HG03558 (cell line): ENCODE data around the gene AQP12A.
"Not testable (repeated sequence)": the region's sequence is repeated elsewhere in the genome, so short reads cannot be mapped to it uniquely, and the experiment has no call there.

Experiments used
- ATAC-seq: cut with Tn5 transposase; IDR thresholded peaks from one replicate; pipeline ENCODE4 v1.9.1; 2021; ENCODE audit warnings: moderate number of reproducible peaks; ENCODE audit not compliant: unreplicated experiment; ENCODE audit errors: extremely low read depth

The AQP12A gene

GRCh38 chr2:240685771-240686371 is 5.8 kb upstream of the AQP12A start:
- ATAC-seq = no peak

DNA sequence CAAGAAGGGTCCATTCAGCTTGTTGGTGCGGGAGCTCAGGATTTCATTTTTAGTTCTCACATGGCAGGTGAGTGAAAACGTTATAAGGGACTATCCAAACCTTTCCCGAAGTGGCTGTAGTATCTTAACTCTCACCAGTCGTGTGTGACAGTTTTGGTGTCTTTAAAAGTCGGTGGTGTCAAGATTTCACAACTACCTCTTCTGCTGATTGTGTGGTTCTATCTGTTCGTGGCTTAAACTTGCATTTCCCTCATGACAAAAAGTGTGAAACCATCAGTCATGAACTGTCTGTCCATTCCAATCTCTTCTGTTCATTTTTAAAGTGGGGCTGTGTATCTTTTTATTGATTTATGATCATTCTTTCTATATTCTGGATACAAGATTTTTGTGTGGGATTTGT is 5.2 kb upstream of the AQP12A start:
- no peak for ATAC-seq

DNA sequence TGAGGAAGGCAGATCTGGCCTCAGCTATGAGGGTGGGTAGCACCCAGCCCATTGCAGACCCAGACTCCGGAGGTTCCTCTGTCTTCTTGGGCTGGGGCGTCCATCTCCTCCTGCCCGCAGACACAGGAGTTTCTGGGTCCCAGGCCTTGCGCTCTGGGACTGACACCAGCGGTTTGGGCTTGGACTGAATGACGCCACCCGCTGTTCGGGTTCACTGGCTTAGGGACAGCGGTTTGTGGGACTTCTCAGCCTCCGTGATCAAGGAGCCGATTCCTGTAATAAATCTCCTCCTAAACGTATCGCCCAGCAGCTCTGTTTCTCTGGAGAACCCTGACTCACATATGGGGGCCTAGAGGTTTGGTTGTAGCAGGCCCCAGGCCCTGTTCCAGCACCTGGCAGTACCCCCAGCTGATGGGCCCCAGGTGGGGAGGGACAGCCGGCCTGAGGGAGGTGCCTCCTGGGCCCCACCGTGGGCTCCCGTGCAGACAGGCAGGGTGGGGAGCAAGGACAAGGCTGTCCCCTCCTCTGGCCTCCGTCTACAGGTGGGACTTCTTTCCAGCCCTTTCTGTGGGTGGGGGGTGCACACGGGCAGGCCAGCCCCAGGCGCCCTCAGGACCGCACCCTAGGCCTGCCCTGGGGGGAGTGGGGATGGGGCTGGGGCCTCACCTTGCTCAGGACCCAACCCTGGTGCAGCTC is 4.5 kb upstream of the AQP12A start:
- ATAC-seq = no peak

- no peak for ATAC-seq
Measured at GRCh38 chr2:240687741-240688552, 3.7 kb upstream of the AQP12A start.

- no peak for ATAC-seq
Measured at GRCh38 chr2:240688553-240688919, 3.1 kb upstream of the AQP12A start.

- no peak for ATAC-seq
Measured at GRCh38 chr2:240689975-240690374, 1.7 kb upstream of the AQP12A start.

DNA sequence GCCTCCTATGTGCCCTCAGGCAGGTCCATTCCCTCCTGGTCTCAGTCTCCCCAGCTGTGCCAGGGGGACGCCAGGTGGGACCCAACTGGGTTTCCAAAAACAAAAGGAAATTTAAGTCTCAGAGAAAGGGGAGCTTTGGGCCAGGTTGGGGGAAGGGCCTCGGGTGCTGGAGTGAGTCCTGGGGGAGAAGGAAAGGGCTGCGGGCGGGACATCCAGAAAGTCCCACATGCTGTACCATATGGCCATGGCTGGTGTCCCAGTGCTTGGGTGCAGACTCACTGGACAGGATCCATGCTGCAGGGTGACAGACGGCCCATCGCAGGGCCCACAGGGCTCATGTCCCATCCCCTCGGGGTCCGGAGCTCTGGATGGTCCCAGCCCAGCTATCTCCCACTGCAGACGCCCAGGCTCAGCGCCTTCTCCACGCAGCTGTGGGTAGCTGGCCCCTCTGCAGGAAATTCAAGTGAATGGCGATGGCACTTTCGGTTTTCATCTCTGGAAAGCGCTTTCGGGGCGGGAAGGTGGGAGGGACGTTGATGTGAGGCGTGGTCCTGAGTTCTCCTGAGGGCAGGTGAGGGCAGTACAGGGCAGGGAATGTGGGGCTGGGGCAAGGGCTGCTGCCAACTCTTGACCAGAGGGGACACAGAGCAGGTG is 1.1 kb upstream of the AQP12A start:
- ATAC-seq = not testable (repeated sequence)

- ATAC-seq = not testable (repeated sequence)
Measured at GRCh38 chr2:240691075-240691427, 615 bp upstream of the AQP12A start.

DNA sequence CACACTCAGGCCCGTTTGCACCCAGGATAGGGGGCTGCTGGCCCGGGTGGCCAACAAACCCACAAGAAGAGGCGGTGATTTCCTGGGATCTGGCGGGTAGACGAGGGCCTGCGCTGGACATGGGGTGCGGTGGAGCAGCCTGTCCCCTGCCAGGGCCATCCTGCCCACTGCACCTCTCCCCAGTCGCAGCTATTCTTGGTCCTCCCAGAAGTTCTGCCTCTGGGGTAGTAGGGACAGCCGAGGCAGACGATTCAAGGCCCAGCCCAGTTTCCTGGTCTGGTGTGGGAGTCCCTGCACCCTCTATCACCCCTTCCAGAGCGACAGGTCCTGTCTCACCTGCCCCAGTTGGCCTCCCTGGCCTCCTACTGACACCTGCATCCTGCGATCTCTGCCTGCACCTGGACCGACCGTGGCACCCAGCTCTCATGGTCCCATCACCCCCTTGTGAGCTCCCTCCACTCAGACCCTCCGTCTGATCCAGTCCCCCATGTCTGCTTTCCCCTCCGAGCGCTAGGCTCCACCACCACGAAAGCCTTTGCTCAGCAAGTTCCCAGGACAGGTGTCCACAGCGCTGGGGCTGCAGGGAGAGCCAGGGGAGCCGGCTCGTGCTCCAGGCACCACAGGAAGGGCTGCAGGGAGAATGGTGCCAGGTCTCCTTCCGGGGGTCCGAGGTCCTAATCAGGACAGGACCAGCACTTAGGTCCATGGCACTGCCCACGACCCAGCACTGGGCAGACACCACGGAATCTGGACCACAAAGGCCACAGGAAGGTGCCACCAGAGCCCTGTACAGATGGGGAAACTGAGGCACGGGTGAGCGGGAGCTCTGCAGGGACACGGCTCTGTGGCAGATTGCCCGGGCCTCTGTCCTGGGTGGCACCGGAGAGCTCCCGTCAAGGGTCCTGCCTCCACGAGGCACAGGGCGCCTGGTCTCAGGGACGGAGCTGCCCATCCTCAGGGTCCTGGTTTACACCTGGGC is 1.2 kb downstream of the AQP12A start:
- not testable (repeated sequence) for ATAC-seq

GRCh38 chr2:240694304-240694703 is 2.6 kb downstream of the AQP12A start:
- not testable (repeated sequence) for ATAC-seq

DNA sequence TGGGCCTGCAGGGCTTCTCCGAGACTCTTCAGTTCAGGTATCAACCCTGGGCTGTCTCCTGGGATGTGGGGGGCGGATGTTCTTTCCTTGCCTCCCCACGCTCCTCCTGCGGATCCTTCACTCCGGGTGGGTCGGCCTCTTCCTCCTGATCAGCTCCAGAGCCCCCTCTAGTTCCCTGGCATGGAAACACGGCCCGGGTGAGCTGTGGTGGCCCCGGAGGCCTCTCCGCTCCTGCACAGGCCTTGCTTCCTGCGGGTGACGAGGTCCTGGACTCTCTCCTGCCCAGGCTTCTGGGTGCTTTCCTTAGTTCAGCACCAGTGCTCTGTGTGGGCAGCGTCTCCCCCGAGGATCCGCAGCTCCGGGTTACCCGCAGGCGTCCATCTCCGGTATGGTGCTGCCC is 3.9 kb downstream of the AQP12A start:
- ATAC-seq = not testable (repeated sequence)

- not testable (repeated sequence) for ATAC-seq
Measured at GRCh38 chr2:240696469-240696868, 4.8 kb downstream of the AQP12A start.

DNA sequence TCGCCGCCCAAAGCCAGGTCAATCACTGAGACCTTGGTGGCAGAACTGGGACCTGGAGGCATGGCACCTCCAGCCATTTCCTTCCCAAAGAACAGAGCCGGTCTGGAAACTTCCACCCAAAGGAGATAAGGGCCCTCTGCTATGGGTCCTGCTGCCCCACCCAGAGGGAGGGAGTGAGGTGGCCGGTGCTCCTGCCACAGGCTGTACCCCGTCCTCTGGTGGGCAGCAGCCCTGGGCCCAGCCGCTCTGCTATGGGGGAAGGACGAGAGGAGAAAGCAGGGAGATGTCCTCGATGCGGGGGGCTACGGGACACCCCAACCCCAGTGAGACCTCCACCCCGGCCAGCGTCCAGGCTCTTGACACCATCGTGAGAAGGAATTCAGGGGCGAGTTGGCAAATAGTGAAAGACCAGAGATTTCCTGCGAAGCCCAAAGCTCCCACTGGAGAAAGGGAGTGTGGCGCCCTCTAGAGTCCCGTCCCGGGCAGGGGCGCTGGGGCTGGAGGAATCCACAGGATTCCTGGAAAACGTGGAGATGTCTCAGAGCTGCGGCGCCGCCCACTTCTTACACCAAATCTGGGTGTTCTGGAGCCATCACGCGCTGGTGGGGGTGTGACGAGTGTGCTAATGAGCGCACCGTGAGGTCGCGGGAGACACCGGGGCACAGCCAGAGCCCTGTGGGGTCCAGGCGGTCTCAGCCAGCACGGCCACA is 7.3 kb downstream of the AQP12A start:
- ATAC-seq = not testable (repeated sequence)

- not testable (repeated sequence) for ATAC-seq
Measured at GRCh38 chr2:240699835-240700234, 8.2 kb downstream of the AQP12A start.

- ATAC-seq = not testable (repeated sequence)
Measured at GRCh38 chr2:240700616-240701015, 8.9 kb downstream of the AQP12A start.

- no peak for ATAC-seq
Measured at GRCh38 chr2:240701091-240701735, 9.5 kb downstream of the AQP12A start.

DNA sequence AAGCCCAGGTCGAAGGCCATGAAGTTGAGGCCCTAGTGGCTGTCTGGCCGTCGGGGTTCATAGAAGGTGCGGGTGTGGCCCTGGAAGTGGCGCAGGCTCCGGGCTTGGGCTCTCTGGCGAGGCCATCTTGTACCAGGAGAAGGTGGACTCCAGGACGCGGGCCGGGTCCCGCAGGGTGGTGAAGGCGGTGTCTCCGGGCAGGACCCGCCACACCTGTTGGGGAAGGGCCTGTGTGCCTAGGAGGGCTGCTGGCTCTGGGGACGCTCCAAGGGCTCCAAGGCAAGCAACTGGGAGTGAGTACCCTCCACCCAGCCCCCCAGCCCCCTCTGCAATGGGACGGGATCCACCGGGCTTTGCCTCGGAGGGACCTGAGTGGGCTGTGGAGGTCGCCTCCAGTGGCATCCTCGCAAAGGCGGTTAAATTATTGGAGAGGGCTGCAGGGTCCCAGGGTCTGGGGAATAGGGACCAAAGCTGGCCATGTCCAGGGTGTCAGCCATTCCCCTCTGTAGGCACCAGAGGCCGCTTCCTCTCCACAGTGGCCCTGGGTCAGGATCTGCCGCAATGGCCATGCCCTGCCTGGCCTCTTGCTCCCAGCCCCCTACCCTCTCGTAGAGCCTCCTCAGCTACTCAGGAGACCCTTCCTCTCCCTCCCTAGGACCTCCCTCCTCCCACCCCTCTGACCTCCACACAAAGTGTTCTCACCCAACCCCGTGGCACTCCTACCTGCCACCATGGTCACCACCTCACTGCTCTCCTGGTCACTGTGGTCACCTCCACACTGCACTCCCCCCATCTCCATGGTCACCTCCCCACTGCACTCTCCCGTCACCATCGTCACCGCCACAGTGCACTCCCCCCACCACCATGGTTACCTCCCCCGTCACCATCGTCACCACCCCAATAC is 10.3 kb downstream of the AQP12A start:
- ATAC-seq = no peak

- no peak for ATAC-seq
Measured at GRCh38 chr2:240702640-240703011, 11.0 kb downstream of the AQP12A start.
